Measurements from ENCODE around the gene CSRP2. TPM values are rescaled to one million over a fixed set of nuclear protein-coding genes. Genes with fewer than 3 reads are reported as not detected.

The CSRP2 gene
- total RNA-seq, 1 experiment from 2014 or later, result 158 TPM

GRCh38 chr12:76864791-76865400 is 13.9 kb downstream of the CSRP2 start:
- Histone ChIP-seq H4K8ac (replicated peaks; ENCODE audit: insufficient read length, low read depth, low read length) (no peak overlapping the region), H3K23me2 (ENCODE audit: insufficient read length, low read depth, low read length, poor library complexity, severe bottlenecking) (no peaks in the 10 kb centered on the region), H2BK12ac (ENCODE audit: insufficient read length, low read depth, low read length) (no peak overlapping the region), H3T11ph (ENCODE audit: low read length) (no peak overlapping the region), H3K79me2 (ENCODE audit: insufficient read depth, low read length) (peaks cover 6% of the 10 kb centered on the region; the same call in 1 of the 2 replicates), H4K91ac (ENCODE audit: insufficient read length, low read depth, low read length) (no peak overlapping the region), H4K5ac (ENCODE audit: insufficient read length, low read depth, low read length) (no peak overlapping the region), H3K14ac (ENCODE audit: insufficient read depth, low read length) (no peak overlapping the region), H3K56ac (ENCODE audit: insufficient read length, low read depth, low read length) (no peak overlapping the region), H3K18ac (ENCODE audit: insufficient read length, low read depth, low read length) (no peak overlapping the region), H2AFZ (ENCODE audit: low read length) (no peak overlapping the region), H2BK5ac (ENCODE audit: insufficient read length, low read length) (no peak overlapping the region), H3K9ac (ENCODE audit: extremely low read depth, insufficient read length, low read length) (no peak overlapping the region), H4K20me1 (ENCODE audit: control insufficient read depth, insufficient read depth, insufficient read length) (no peaks in the 10 kb centered on the region), H3K79me1 (ENCODE audit: insufficient read depth, low read depth, low read length, poor library complexity, severe bottlenecking) (peaks cover 3% of the 10 kb centered on the region), H3K27me3 (ENCODE audit: insufficient read depth, low read length) (no peaks in the 10 kb centered on the region), H3K27ac (ENCODE audit: insufficient read length, low read depth, low read length) (no peak overlapping the region), H2BK120ac (ENCODE audit: low read depth, low read length, poor library complexity, severe bottlenecking) (no peak overlapping the region), H3K4me2 (ENCODE audit: insufficient read depth, insufficient read length, low read length) (no peak overlapping the region), H3K4me1 (ENCODE audit: insufficient read depth, low read length) (peaks cover 10% of the 10 kb centered on the region; the same call in 1 of the 2 replicates), H2BK20ac (ENCODE audit: low read depth, low read length, poor library complexity, severe bottlenecking) (no peak overlapping the region), H2AK5ac (ENCODE audit: insufficient read length, low read length) (no peak overlapping the region), H3K4ac (ENCODE audit: low read depth, low read length) (no peak overlapping the region), H3K9me3 (ENCODE audit: control insufficient read depth, low read depth, low read length) (no peaks in the 10 kb centered on the region), H3K23ac (ENCODE audit: insufficient read length, low read depth, low read length) (no peak overlapping the region), H2BK15ac (ENCODE audit: low read depth, low read length) (no peak overlapping the region)
- Mint-ChIP-seq H3K9me3 (no peaks in the 10 kb centered on the region), H3K27ac (no peak overlapping the region), H3K4me1 (peaks cover 35 to 37% of the 10 kb centered on the region in 2 experiments), H3K4me3 (no peak overlapping the region), H3K27me3 (ENCODE audit: low read depth) (no peaks in the 10 kb centered on the region), H3K36me3 (ENCODE audit: insufficient read depth in 1 of 3, low read depth in 3 of 3) (peaks cover 26 to 57% (median 55%) of the 10 kb centered on the region in 3 experiments; a peak in 6 of 7 replicates)
- DNase-seq, result no peak
- no peak for TF ChIP-seq CTCF (conservative IDR thresholded peaks at IDR 0.05)
- no CpG with 5 or more reads among the region's 2 CpGs for WGBS (ENCODE audit: extremely low coverage, insufficient read length, low lambda C conversion rate)

Measured in H9 (cell line).